ENCODE data around the gene CNOT3.
"Not testable (repeated sequence)": the region's sequence is repeated elsewhere in the genome, so short reads cannot be mapped to it uniquely, and the experiment has no call there.

Gene CNOT3

GRCh38 chr19:54162241-54162805 is 24.8 kb downstream of the CNOT3 start:
- DNase-seq: peak in 6 of 10 donors; percentile 24 to 91 (median 40)
- intact Hi-C loops (cut with DNase I): no loop called here

DNA sequence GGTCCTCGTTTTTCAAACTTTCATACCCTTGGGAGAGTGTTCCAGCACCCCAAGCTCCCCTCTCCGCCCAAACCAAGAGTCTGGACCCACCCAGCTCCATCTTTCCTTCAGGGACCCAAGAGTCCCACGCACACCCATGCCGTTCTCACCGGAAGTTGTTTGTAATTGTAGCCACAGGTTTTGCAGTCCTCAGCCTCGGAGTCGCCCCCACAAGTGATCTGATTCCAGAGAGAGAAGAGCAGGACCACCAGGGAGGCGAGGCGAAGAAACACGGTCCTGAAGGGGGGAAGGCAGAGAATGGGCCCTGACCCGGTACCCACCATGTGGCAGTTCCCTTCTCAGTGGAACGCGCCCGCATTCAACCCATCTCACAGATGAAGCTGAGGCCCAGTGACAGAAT is 25.3 kb downstream of the CNOT3 start:
- intact Hi-C loops (cut with DNase I): no loop called here
- no peak for DNase-seq

GRCh38 chr19:54164369-54165068 is 27.0 kb downstream of the CNOT3 start:
- intact Hi-C loops (cut with DNase I): no loop called here
- no peak for DNase-seq

DNA sequence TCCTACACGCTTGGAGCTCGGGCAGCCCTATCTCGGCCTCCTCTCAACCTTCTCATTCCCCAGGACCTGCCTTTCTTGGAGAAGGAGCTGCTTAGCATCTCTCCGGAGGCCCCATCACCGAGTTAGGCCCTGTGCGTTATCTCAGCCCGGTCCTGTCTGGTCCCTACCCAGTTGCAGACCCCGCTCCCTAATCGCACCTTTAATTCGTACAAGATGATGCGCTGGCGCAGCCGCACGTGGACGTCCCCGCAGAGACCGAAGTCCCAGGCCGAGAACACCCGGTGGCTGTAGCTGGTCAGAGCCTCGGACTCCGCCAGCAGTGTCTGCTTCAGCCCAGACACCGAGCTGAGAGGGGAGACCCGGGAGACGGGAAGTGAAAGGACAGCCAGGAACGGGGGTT is 27.7 kb downstream of the CNOT3 start:
- DNase-seq: no peak
- intact Hi-C loops (cut with DNase I): no loop called here

GRCh38 chr19:54168174-54168917 is 30.8 kb downstream of the CNOT3 start:
- DNase-seq: peak; percentile 77 to 98 (median 96)

DNA sequence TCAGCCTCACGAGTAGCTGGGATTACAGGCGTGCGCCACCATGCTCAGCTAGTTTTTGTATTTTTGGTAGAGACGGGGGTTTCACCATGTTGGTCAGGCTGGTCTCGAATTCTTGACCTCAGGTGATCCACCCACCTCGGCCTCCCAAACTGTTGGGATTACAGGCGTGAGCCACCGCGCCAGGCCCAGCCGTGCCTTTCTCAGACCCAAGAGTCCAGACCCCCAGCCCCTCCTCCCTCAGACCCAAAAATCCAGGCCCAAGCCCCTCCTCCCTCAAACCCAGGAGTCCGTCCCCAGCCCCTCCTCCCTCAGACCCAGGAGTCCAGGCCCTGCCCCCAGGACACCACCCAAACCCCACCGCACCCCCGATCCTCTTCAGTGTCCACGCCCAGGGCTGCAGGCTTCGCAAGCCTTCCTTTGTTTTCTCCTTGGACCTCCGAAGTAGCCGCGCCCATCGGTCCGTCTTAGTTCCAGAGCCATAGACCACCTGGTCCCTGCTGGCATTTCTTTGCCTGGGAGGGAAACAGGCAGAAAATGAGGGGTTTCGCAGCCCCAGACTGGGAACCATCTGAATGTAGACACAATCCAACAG is 31.7 kb downstream of the CNOT3 start:
- intact Hi-C loops (cut with DNase I): no loop called here
- DNase-seq: peak in 1 of 10 donors; percentile 77

More at GRCh38 chr19:54168174-54168917, 30.8 kb downstream of the CNOT3 start:
- intact Hi-C loops (cut with DNase I): loop anchor here (1.0 kb wide), 1 partner anchor 63 kb away; no protein-coding TSS in a partner anchor

GRCh38 chr19:54171736-54172431 is 34.3 kb downstream of the CNOT3 start:
- peak in 2 of 10 donors; percentile 31 to 46 for DNase-seq
- intact Hi-C loops (cut with DNase I): not testable (repeated sequence)

DNA sequence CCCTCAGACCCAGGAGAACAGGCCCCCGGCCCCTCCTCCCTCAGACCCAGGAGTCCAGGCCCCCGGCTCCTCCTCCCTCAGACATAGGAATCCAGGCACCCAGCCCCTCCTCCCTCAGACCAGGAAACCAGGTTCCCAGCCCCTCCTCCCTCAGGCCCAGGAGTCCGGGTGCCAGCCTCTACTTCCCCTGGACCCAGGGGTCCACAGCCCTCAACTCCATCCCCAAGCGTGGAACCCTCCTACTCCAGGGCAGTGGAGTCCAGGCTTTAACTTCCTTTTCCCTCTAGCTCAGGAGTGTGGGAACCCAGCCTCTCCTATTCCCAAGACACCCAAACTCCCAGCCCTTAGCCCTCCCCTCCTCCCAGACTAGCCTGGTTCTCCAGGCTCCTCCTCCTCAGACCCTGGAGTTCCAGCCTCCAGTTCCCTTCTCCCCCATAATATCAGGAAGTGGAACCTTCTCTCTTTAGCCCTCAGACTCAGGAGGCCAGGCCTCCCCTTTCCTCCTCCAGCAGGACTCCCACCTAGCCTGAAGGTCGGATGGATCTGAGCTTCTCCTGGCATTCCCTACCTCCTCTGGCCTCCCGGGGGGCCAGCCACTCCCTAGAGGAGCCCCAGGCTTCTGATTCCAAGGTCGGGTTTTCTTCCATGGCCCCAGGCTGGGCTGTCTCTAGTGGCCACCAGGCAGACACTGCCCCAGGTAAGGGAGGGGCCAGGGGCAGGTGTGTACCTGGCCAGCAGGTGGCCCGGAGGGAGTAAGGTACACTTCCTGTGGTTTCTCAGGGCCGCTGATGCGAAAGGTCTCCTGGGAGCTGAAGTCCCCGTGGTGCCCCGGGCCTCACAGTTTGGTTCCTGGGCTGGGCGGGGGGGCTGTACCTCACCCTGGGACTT is 35.2 kb downstream of the CNOT3 start, which contains the start of gene TMC4:
TMC4 (minus strand) TSS at position 690 of the 888 bp plus-strand sequence; CDS start at position 647, 43 bp downstream.
- DNase-seq: peak in 2 of 10 donors; percentile 53 to 57
- intact Hi-C loops (cut with DNase I): no loop called here

DNA sequence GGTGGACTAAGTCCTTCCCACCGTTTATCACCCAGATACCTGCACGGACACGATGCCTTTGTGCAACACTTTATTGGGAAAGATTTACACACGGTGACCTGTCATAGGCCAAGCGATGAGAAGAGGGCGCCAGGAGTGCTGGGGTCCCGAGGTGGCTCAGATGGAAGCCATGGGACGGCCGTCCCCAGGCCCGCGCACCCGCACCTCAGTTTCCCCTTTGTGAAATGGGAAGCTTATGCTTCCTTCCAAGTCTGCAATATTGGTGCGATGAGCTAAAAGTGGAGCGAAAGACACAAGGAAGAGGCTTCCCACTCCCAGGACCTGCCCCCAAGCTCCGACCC is 35.8 kb downstream of the CNOT3 start:
- DNase-seq: peak in 1 of 10 donors; percentile 7
- intact Hi-C loops (cut with DNase I): no loop called here

- intact Hi-C loops (cut with DNase I): no loop called here
- peak in 1 of 10 donors; percentile 62 for DNase-seq
These were observed 36.6 kb downstream of the CNOT3 start for GRCh38 chr19:54173951-54174834.

- DNase-seq: peak in 8 of 10 donors; percentile 38 to 94 (median 59)
- intact Hi-C loops (cut with DNase I): no loop called here
These were observed 41.2 kb downstream of the CNOT3 start for GRCh38 chr19:54178581-54179261.

DNA sequence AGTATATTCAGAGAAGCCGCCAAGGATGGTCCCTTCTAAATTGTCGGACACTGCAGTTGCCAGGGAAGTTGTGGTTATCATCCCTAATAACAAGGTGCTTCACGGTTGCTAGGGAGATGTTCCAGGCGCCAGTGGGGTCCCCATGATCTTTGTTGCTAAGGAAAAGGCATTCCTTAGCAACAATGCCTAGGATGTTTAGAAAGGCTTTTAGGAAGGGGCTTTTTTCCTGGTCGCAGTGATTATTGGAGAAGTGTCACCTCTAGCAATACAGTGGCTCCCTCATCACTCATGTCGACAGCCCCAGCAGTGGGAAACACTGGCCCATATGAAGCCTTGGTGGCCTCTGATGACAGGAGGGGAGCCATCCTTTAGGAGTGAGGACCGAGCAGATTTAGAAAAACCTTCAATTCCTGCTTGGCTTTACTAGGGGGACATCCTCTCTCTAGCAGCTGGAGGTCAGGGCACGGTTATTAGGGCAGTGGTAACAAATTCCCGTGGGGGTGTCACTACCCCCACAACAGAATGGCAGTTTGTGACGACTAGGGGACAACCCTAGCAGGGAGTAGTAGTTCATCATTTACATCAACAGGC is 41.8 kb downstream of the CNOT3 start:
- DNase-seq: no peak
- intact Hi-C loops (cut with DNase I): no loop called here

GRCh38 chr19:54179921-54180461 is 42.4 kb downstream of the CNOT3 start:
- intact Hi-C loops (cut with DNase I): no loop called here
- peak in 9 of 10 donors; percentile 39 to 95 (median 64) for DNase-seq

GRCh38 chr19:54180691-54181091 is 43.1 kb downstream of the CNOT3 start:
- peak in 1 of 10 donors; percentile 73 for DNase-seq
- intact Hi-C loops (cut with DNase I): no loop called here

GRCh38 chr19:54181894-54182293 is 44.3 kb downstream of the CNOT3 start:
- intact Hi-C loops (cut with DNase I); DNase-seq: not testable (repeated sequence)

DNA sequence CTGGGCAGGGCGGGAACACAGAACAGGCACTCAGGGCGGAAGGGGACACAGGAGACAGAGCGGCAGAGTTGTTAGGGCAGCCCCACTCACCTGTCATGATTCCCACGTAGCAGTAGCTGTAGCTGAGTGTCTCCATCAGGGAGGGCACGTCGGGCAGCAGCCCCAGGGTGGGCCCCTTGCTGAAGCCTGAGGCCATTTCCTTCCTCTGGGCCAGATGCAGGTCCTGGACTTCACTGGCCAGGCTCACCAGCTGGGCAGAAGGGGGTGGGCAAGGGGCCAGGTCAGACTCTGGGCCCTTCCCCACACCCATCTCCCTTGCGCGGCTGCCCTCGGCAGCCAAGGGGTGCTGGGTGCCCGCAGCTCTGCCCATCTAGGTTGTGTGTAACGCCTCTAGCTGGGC is 45.9 kb downstream of the CNOT3 start:
- intact Hi-C loops (cut with DNase I): no loop called here
- DNase-seq: peak in 2 of 10 donors; percentile 62 to 73

DNA sequence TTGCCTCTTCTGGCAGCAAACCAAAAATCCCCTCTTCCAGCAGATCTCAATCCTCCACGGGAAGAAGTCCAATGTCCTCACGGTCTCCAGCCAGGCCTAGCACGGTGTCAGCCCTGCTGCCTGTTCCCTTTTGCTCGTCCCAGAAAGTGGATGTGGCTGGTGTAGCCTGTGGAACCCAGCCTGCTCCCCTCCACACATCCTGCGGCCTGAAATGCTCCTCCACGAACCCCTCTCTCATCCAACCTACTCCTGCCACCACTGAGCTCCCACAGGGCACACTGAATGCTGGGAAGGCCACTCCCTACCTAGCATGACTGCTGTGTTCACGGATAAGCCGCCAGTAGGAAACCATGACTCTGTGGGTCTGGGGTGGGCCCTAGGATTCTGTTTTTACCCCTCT is 48.8 kb downstream of the CNOT3 start:
- DNase-seq: peak in 2 of 10 donors; percentile 39 to 47
- intact Hi-C loops (cut with DNase I): loop anchor here (5.0 kb wide), 1 partner anchor 46 kb away; no protein-coding TSS in a partner anchor

Data from posterior cingulate gyrus (tissue), 11 donors.